D721Med (cell line): Measurements from ENCODE around the gene CARD9.
"Not testable (repeated sequence)": the region's sequence is repeated elsewhere in the genome, so short reads cannot be mapped to it uniquely, and the experiment has no call there.

Experiments
- DNase-seq: peaks from one replicate; pipeline ENCODE4 v3.0.0; 2011; ENCODE audit warnings: low spot score; ENCODE audit not compliant: insufficient read length
- FAIRE-seq: peaks from 2 replicates; lab custom pipeline; 2011; peaks lifted over from hg19 to GRCh38; lab: Jason Lieb, UNC
- TF ChIP-seq, protein P1 (sequence below): IDR thresholded peaks from 2 replicates; pipeline ENCODE4 v1.5.1; 2012; ENCODE audit warnings: mild to moderate bottlenecking, control low read depth; ENCODE audit not compliant: insufficient read depth; ENCODE audit errors: missing control alignments

CARD9 gene

GRCh38 chr9:136416427-136416826 lies 43.0 kb upstream of the CARD9 start:
- FAIRE-seq, result no peak
- TF ChIP-seq, protein P1, sequence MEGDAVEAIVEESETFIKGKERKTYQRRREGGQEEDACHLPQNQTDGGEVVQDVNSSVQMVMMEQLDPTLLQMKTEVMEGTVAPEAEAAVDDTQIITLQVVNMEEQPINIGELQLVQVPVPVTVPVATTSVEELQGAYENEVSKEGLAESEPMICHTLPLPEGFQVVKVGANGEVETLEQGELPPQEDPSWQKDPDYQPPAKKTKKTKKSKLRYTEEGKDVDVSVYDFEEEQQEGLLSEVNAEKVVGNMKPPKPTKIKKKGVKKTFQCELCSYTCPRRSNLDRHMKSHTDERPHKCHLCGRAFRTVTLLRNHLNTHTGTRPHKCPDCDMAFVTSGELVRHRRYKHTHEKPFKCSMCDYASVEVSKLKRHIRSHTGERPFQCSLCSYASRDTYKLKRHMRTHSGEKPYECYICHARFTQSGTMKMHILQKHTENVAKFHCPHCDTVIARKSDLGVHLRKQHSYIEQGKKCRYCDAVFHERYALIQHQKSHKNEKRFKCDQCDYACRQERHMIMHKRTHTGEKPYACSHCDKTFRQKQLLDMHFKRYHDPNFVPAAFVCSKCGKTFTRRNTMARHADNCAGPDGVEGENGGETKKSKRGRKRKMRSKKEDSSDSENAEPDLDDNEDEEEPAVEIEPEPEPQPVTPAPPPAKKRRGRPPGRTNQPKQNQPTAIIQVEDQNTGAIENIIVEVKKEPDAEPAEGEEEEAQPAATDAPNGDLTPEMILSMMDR, result no peak
- no peak for DNase-seq

- no peak for FAIRE-seq
- DNase-seq, result no peak
- TF ChIP-seq, protein P1, result no peak
Measured at GRCh38 chr9:136412962-136413361, 39.5 kb upstream of the CARD9 start.

DNA sequence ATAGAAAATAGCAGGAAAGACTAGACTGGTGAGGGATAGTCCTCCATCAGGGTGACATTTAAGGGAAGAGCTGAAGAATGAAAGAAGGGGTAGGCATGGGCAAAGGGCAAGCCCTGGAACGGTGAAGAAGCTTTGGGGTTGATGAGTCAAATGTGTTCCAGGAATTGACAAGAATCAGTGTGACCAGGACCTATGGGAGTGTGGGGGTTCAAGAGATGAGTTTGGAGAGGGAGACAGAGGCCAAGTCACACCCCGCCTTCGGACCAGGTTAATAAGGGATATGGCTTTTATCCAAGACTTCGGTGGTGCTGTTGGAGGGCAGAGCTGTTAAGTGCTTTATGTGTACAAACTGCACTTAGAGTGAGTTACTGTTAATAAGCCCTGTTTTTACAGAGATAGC lies 37.9 kb upstream of the CARD9 start:
- DNase-seq, result no peak
- no peak for FAIRE-seq
- TF ChIP-seq, protein P1, result no peak

- DNase-seq (peak; percentile 97), FAIRE-seq (no peak)
- TF ChIP-seq, protein P1, result no peak
Measured at GRCh38 chr9:136410500-136411287, 37.2 kb upstream of the CARD9 start, which contains the start of the genes ENTR1 and PMPCA. ENTR1 (minus strand) TSS chr9:136410614; CDS start chr9:136410397, 217 bp downstream. PMPCA (plus strand) TSS chr9:136410658; CDS start chr9:136410669, 11 bp downstream.

DNA sequence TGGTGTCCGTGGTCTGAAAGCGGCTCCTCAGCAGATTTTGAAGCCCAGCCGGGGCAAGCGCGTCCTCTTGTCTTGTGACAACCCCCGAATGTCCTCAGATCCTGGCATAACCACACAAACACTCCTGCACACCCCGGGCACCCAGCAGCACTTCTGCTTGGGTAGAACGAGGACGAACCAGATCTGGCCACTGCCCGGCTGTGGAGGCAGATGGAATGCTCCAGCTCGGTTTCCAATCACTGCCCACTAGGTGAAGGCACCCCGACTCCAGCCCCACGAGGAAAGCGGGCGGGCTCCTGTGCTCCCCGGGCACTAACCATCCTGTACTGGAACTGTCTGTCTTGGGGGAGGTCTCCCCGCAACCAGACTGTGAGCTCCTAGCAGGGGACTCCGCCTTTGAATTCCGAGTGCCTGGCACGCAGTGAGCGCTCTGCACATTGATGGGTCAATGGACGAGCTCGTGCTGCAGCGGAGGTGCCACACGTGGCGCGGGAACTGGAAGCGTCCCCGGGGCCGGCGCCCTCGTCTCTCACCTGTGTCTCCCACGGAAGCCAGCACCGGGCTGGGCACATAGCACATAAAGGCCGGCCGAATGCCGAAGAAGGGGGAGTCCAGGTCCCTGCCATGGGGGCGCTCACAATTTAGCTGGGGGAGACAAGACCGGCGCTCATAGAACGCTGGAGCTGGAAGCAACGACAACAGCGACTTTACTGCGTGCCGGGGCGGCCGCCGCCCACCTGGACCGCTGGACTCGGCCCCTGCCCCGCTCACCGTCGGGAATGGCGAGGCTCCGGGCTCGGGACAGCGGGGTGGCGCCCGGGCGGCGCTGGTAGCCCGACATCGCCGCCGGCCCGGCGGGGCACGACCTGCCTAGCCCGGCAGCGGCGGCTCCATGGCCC lies 36.3 kb upstream of the CARD9 start:
- FAIRE-seq (no peak), DNase-seq (no peak)
- TF ChIP-seq, protein P1, result no peak

DNA sequence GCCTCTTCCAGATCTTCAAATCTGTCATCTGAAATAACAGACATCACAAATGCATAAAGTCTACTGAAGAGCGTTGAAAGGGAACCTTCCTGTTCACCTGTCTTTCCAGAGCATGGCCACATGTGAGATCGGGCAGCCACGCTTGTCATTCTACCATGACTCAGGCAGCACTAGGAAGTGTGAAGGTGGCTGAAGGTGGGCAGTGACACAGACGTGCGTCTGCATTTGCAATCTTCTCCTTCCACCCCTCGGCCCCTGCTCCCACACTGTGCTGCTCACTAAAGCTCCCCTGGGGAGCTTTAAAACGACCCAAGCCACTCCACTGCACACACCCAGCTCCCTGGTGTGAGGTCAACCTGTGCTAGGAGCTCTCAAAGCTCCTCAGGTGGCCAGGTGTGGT lies 34.4 kb upstream of the CARD9 start:
- FAIRE-seq (no peak), DNase-seq (no peak)
- TF ChIP-seq, protein P1, result no peak

GRCh38 chr9:136407061-136407460 lies 33.6 kb upstream of the CARD9 start:
- FAIRE-seq, DNase-seq: not testable (repeated sequence)

- DNase-seq, FAIRE-seq: not testable (repeated sequence)
Measured at GRCh38 chr9:136405904-136406303, 32.4 kb upstream of the CARD9 start.
